Activated CD8-positive, alpha-beta memory T cell treated with anti-CD3 and anti-CD28 coated beads for 36 hours (primary cell): Measurements from ENCODE around the gene BCL6B. TPM values are rescaled to one million over a fixed set of nuclear protein-coding genes. Genes with fewer than 3 reads are reported as not detected.

Experiments used
- CTCF ChIA-PET: fragments of 350-600 bp; sonication (Branson Sonifier 250); formaldehyde crosslinking; loops from one replicate; lab custom pipeline; 2021; ENCODE audit warnings: antibody characterized with exemption; lab: Charles Lee
- POLR2A ChIA-PET: fragments of 350-600 bp; sonication (Branson Sonifier 250); formaldehyde crosslinking; loops from one replicate; lab custom pipeline; 2021; ENCODE audit warnings: antibody characterized with exemption; lab: Charles Lee
- total RNA-seq, 2 experiments: library from RNA; stranded (reverse); gene quantifications; one replicate each; pipeline ENCODE4 v1.2.3, GENCODE V29; 2021

BCL6B gene
- total RNA-seq, 2 experiments from 2014 or later, result 0.86 to 1.0 TPM

GRCh38 chr17:7003745-7004144, 19.1 kb upstream of the BCL6B start:
- CTCF ChIA-PET, result interaction anchor here (0.7 to 8.8 kb wide), 10 partner anchors 12 to 799 kb away, joined by 3 to 69 read pairs (median 6); no protein-coding TSS in a partner anchor
- POLR2A ChIA-PET, result no interaction called here

GRCh38 chr17:7004398-7005253, 18.2 kb upstream of the BCL6B start:
- CTCF ChIA-PET, result interaction anchor here (0.6 to 8.8 kb wide), 22 partner anchors 9 to 173 kb away, joined by 3 to 69 read pairs (median 4); partner anchors contain the start of gene ALOX12
- POLR2A ChIA-PET, result interaction anchor here (0.6 kb wide), 1 partner anchor 94 kb away, joined by 10 read pairs; no protein-coding TSS in a partner anchor

GRCh38 chr17:7005716-7006115, 17.1 kb upstream of the BCL6B start:
- CTCF ChIA-PET, result interaction anchor here (0.6 to 8.8 kb wide), 7 partner anchors 8 to 95 kb away, joined by 3 to 69 read pairs (median 3); no protein-coding TSS in a partner anchor
- POLR2A ChIA-PET, result no interaction called here

GRCh38 chr17:7007143-7007542, 15.7 kb upstream of the BCL6B start:
- CTCF ChIA-PET, result interaction anchor here (0.6 to 8.8 kb wide), 4 partner anchors 16 to 97 kb away, joined by 3 to 69 read pairs (median 14); partner anchors contain the start of gene BCL6B
- POLR2A ChIA-PET, result interaction anchor here (0.7 kb wide), 1 partner anchor 11 kb away, joined by 3 read pairs; the partner anchor contains the start of gene ALOX12

- CTCF ChIA-PET, result interaction anchor here (1.1 kb wide), 1 partner anchor 96 kb away, joined by 5 read pairs; no protein-coding TSS in a partner anchor
- POLR2A ChIA-PET, result no interaction called here
Measured at GRCh38 chr17:7010523-7010922, 12.3 kb upstream of the BCL6B start.

GRCh38 chr17:7011415-7011814, 11.4 kb upstream of the BCL6B start:
- ChIA-PET CTCF (interaction anchor here (1.1 kb wide), 2 partner anchors 16 to 180 kb away, joined by 3 to 4 read pairs; no protein-coding TSS in a partner anchor), POLR2A (no interaction called here)

GRCh38 chr17:7011942-7012254, 11.0 kb upstream of the BCL6B start:
- CTCF ChIA-PET, result interaction anchor here (1.1 to 1.9 kb wide), 4 partner anchors 10 to 180 kb away, joined by 3 to 10 read pairs (median 4); partner anchors contain the start of gene BCL6B
- POLR2A ChIA-PET, result interaction anchor here (1.7 kb wide), 1 partner anchor 24 kb away, joined by 4 read pairs; the partner anchor contains the start of gene SLC16A13

- CTCF ChIA-PET, result interaction anchor here (0.6 to 2.6 kb wide), 3 partner anchors 21 to 103 kb away, joined by 3 to 7 read pairs (median 3); partner anchors contain the start of gene SLC16A13
Measured at GRCh38 chr17:7014261-7014994, 8.4 kb upstream of the BCL6B start.

GRCh38 chr17:7014995-7015958, 7.6 kb upstream of the BCL6B start:
- POLR2A ChIA-PET, result interaction anchor here (0.6 to 1.7 kb wide), 3 partner anchors 9 to 21 kb away, joined by 3 to 6 read pairs (median 3); partner anchors contain the start of genes ALOX12 and SLC16A13
- CTCF ChIA-PET, result interaction anchor here (0.6 to 2.6 kb wide), 10 partner anchors 11 to 104 kb away, joined by 3 to 7 read pairs (median 4); partner anchors contain the start of gene SLC16A13

More at GRCh38 chr17:7014261-7014994, 8.4 kb upstream of the BCL6B start:
- POLR2A ChIA-PET, result interaction anchor here (0.6 to 1.7 kb wide), 2 partner anchors 20 to 21 kb away, joined by 4 to 6 read pairs; partner anchors contain the start of gene SLC16A13

GRCh38 chr17:7016418-7016817, 6.4 kb upstream of the BCL6B start:
- POLR2A ChIA-PET, result no interaction called here
- CTCF ChIA-PET, result interaction anchor here (0.7 to 1.8 kb wide), 6 partner anchors 11 to 102 kb away, joined by 3 to 5 read pairs (median 5); partner anchors contain the start of gene SLC16A13

- CTCF ChIA-PET, result interaction anchor here (1.8 kb wide), 1 partner anchor 11 kb away, joined by 5 read pairs; no protein-coding TSS in a partner anchor
Measured at GRCh38 chr17:7016886-7017826, 5.7 kb upstream of the BCL6B start.

GRCh38 chr17:7017827-7018200, 5.0 kb upstream of the BCL6B start:
- CTCF ChIA-PET, result no interaction called here
- POLR2A ChIA-PET, result no interaction called here

More at GRCh38 chr17:7016886-7017826, 5.7 kb upstream of the BCL6B start:
- POLR2A ChIA-PET, result no interaction called here

GRCh38 chr17:7018331-7018964, 4.4 kb upstream of the BCL6B start:
- CTCF ChIA-PET, result interaction anchor here (0.7 to 1.5 kb wide), 4 partner anchors 13 to 316 kb away, joined by 3 to 5 read pairs (median 4); no protein-coding TSS in a partner anchor
- POLR2A ChIA-PET, result no interaction called here

GRCh38 chr17:7019367-7019766, 3.5 kb upstream of the BCL6B start:
- ChIA-PET CTCF (interaction anchor here (1.3 to 1.5 kb wide), 3 partner anchors 14 to 105 kb away, joined by 3 to 5 read pairs (median 4); no protein-coding TSS in a partner anchor), POLR2A (no interaction called here)

GRCh38 chr17:7019839-7020519, 2.9 kb upstream of the BCL6B start:
- CTCF ChIA-PET, result interaction anchor here (1.3 to 2.8 kb wide), 5 partner anchors 14 to 106 kb away, joined by 3 to 25 read pairs (median 5); no protein-coding TSS in a partner anchor
- POLR2A ChIA-PET, result no interaction called here
